ENCODE data around the gene PABPN1L.

PABPN1L gene

DNA sequence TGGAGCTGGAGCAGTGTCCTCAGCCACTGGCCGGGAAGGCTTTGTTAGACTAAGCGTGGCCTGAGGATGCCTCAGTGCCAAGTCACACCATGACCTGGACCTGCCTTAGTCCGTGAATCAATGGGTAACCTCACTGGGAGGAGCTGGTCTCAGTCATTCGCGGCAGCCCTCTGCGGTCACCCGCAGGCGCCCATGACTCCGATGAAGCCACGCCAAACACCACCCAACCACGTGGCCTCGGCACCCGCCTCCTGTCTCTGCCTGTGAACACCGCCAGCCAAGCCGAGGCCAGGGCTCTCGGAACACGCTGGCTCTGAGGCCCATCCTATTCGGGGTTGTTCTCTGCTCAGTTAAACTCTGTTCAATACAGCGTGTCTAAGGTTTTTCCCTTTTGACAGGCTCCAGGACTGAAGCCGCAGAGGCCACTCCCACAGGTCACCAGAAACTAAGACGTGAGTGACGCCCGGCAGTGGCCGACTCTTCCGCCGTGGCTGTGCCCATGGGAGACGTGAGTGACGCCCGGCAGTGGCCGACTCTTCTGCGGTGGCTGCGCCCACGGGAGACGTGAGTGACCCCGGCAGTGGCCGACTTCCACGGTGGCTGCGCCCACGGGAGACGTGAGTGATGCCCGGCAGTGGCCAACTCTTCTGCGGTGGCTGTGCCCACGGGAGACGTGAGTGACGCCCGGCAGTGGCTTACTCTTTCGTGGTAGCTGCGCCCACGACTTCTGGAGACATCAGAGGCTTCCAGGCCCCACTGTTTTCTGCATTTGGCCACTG, 16.8 kb upstream of the PABPN1L start:
- Histone ChIP-seq H3K27ac (ENCODE audit: low read depth, low read length) (no peak overlapping the region), H3K4me3 (ENCODE audit: insufficient read depth, low read length, poor library complexity, severe bottlenecking) (no peak overlapping the region), H3K27me3 (ENCODE audit: low read length) (no peaks in the 10 kb centered on the region), H3K9me2 (replicated peaks; ENCODE audit: insufficient read depth, low read length) (no peaks in the 10 kb centered on the region), H3K36me3 (ENCODE audit: low read length) (peaks cover 3% of the 10 kb centered on the region; the same call in 1 of the 2 replicates), H4K20me1 (ENCODE audit: low read depth, low read length) (no peaks in the 10 kb centered on the region), H2AFZ (ENCODE audit: low read depth, low read length, severe bottlenecking) (no peak overlapping the region), H3K4me2 (ENCODE audit: low read depth, low read length, poor library complexity, severe bottlenecking) (no peak overlapping the region), H3K9ac (ENCODE audit: low read length) (no peak overlapping the region), H3K79me2 (ENCODE audit: insufficient read depth, low read length) (no peaks in the 10 kb centered on the region), H3K9me3 (ENCODE audit: insufficient read depth, low read length) (no peaks in the 10 kb centered on the region), H3F3A (ENCODE audit: insufficient read depth) (no peaks in the 10 kb centered on the region)
- TF ChIP-seq, protein P1, sequence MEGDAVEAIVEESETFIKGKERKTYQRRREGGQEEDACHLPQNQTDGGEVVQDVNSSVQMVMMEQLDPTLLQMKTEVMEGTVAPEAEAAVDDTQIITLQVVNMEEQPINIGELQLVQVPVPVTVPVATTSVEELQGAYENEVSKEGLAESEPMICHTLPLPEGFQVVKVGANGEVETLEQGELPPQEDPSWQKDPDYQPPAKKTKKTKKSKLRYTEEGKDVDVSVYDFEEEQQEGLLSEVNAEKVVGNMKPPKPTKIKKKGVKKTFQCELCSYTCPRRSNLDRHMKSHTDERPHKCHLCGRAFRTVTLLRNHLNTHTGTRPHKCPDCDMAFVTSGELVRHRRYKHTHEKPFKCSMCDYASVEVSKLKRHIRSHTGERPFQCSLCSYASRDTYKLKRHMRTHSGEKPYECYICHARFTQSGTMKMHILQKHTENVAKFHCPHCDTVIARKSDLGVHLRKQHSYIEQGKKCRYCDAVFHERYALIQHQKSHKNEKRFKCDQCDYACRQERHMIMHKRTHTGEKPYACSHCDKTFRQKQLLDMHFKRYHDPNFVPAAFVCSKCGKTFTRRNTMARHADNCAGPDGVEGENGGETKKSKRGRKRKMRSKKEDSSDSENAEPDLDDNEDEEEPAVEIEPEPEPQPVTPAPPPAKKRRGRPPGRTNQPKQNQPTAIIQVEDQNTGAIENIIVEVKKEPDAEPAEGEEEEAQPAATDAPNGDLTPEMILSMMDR (IDR thresholded peaks at IDR 0.05; ENCODE audit: insufficient read depth, low read length, poor library complexity, severe bottlenecking) = no peak
- no peak for TF ChIP-seq EZH2phosphoT487 (conservative IDR thresholded peaks at IDR 0.05; ENCODE audit: low read length)

DNA sequence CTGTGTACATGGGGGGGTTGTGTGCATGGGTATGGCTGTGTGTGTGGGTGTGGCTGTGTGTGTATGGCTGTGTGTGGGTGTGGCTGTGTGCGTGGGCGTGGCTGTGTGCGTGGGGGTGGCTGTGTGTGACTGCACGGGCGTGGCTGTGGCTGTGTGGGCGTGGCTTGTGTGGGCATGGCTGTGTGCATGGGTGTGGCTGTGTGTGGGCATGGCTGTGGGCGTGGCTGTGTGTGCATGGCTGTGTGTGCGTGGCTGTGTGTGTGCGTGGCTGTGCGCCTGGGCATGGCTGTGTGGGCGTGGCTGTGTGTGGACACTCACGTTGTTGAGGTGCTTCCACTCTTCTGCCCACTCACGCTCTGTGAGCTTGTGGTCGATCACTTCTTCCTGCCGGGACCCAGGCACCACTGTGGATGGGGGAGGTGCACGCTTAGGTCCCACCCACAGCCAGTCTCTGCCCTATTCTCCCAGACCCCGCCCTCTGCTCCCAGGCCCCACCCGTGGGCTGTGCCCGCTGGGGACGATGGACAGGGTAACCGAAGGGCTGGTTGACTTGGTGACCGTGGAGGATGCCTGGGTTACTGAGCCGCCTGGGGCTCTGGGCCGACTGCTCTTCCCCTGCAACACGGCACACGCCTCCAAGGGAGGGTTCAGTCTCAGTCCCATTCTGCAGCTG, 16.0 kb upstream of the PABPN1L start:
- Histone ChIP-seq H3K27ac (ENCODE audit: low read depth, low read length) (no peak overlapping the region), H3K79me2 (ENCODE audit: insufficient read depth, low read length) (no peaks in the 10 kb centered on the region), H2AFZ (ENCODE audit: low read depth, low read length, severe bottlenecking) (no peak overlapping the region), H3K9me3 (ENCODE audit: insufficient read depth, low read length) (no peaks in the 10 kb centered on the region), H3F3A (ENCODE audit: insufficient read depth) (no peaks in the 10 kb centered on the region), H3K9me2 (replicated peaks; ENCODE audit: insufficient read depth, low read length) (no peaks in the 10 kb centered on the region), H3K27me3 (ENCODE audit: low read length) (no peaks in the 10 kb centered on the region), H4K20me1 (ENCODE audit: low read depth, low read length) (no peaks in the 10 kb centered on the region), H3K36me3 (ENCODE audit: low read length) (peaks cover 3% of the 10 kb centered on the region; the same call in 1 of the 2 replicates), H3K9ac (ENCODE audit: low read length) (no peak overlapping the region), H3K4me2 (ENCODE audit: low read depth, low read length, poor library complexity, severe bottlenecking) (no peak overlapping the region), H3K4me3 (ENCODE audit: insufficient read depth, low read length, poor library complexity, severe bottlenecking) (no peak overlapping the region)
- TF ChIP-seq, protein P1 (IDR thresholded peaks at IDR 0.05; ENCODE audit: insufficient read depth, low read length, poor library complexity, severe bottlenecking) = no peak
- no peak for TF ChIP-seq EZH2phosphoT487 (conservative IDR thresholded peaks at IDR 0.05; ENCODE audit: low read length)

DNA sequence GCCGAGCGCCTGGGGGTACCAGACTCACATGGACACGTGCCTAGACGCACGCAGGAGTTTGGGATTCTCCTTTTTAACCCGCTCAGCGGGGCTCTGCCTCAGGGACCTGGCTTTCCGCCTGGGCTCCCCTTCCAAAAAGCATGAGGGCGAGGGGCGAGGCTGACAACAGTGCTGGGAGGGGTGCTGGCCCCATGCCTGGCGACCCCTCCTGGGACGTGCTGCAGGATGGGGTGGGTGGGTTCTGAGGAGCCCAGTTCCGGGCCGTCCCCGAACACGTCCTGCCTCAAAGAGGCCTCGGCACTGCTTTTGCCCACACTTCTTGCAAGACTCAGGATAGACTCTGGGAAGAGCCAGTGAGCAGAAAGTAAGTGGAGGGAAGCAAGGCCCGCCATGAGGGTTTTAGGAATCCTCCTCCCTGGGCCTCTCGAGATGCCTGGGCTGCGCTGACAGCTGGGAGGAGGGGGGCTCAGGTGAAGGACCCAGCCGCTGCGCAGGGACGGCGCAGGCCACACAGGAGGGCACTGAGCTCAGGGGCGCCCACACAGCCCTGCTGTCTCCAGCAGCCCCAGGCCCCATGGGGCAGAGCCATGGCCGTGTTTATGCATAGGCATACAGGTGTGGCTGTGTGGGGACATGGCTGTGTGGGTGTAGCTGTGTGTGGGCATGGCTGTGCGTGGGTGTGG, 15.4 kb upstream of the PABPN1L start:
- Histone ChIP-seq H4K20me1 (ENCODE audit: low read depth, low read length) (no peaks in the 10 kb centered on the region), H3K9ac (ENCODE audit: low read length) (no peak overlapping the region), H3K36me3 (ENCODE audit: low read length) (peaks cover 3% of the 10 kb centered on the region; the same call in 1 of the 2 replicates), H3F3A (ENCODE audit: insufficient read depth) (no peaks in the 10 kb centered on the region), H3K4me3 (ENCODE audit: insufficient read depth, low read length, poor library complexity, severe bottlenecking) (no peak overlapping the region), H2AFZ (ENCODE audit: low read depth, low read length, severe bottlenecking) (no peak overlapping the region), H3K9me2 (replicated peaks; ENCODE audit: insufficient read depth, low read length) (no peaks in the 10 kb centered on the region), H3K79me2 (ENCODE audit: insufficient read depth, low read length) (no peaks in the 10 kb centered on the region), H3K9me3 (ENCODE audit: insufficient read depth, low read length) (no peaks in the 10 kb centered on the region), H3K4me2 (ENCODE audit: low read depth, low read length, poor library complexity, severe bottlenecking) (no peak overlapping the region), H3K27me3 (ENCODE audit: low read length) (no peaks in the 10 kb centered on the region), H3K27ac (ENCODE audit: low read depth, low read length) (no peak overlapping the region)
- TF ChIP-seq EZH2phosphoT487 (conservative IDR thresholded peaks at IDR 0.05; ENCODE audit: low read length) = no peak
- TF ChIP-seq, protein P1 (IDR thresholded peaks at IDR 0.05; ENCODE audit: insufficient read depth, low read length, poor library complexity, severe bottlenecking) = no peak
